CD4-positive, alpha-beta T cell treated with Interleukin-12 subunit alpha and Interleukin-12 subunit beta, for 1 hour (primary cell): Measurements from ENCODE around the gene GP2.

Experiments used
- DNase-seq: peaks from one replicate; pipeline ENCODE4 v3.0.0-alpha.2; 2020

The GP2 gene

DNA sequence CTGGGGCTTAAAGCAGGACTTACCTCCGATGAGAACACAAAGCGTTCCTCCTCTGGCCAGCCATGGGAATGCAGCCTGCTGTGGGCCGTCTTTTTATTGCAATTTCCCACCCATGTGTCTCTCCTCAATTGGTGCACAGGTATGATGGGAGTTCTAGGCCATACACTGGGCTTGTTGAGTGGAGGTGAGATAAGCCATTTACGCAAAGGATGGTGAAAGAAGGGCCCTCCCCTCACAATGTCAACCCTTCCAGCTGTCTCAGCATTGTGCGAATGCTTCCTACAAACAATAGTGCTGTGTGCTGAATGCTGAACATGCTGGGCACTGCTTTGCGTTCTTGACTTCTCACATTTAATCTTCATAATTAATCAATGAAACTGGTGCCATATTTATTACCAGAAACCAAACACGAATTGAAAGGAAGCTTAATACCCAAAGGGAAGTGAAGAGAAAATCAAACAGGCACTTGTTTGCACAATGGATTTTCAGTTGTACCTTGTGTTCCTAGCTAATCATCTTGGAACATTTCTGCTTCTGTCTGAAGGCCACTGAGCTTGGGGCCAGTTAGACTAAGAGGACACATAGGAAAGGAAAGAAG, at the start of gene GP2:
TSS of gene GP2 (minus strand) at position 70 of the 598 bp plus-strand sequence. CDS start 1,082 bp downstream, outside the sequence.
- no peak for DNase-seq

DNA sequence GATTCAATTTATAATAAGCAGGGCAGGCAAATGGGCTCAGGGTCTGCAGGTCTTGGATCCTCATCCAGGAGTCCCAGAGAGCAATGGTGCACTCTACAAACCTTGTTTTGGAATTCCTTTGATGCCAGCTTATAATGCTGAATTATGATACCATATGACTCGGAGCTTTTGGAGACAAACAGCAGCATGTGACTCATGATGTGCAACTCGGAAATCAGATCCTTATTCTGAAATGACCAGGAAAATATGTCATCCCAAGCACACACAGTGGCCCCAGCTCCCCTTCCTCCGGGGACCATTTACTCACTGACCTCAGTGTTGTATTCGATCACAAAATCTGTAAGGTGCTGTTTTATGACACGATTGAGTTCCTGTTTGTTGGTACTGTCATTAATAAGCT, 45.4 kb upstream of the GP2 start:
- no peak for DNase-seq

- no peak for DNase-seq
These were observed 42.2 kb upstream of the GP2 start for GRCh38 chr16:20369452-20370054.

- no peak for DNase-seq
These were observed 36.7 kb upstream of the GP2 start for GRCh38 chr16:20364051-20364450.

DNA sequence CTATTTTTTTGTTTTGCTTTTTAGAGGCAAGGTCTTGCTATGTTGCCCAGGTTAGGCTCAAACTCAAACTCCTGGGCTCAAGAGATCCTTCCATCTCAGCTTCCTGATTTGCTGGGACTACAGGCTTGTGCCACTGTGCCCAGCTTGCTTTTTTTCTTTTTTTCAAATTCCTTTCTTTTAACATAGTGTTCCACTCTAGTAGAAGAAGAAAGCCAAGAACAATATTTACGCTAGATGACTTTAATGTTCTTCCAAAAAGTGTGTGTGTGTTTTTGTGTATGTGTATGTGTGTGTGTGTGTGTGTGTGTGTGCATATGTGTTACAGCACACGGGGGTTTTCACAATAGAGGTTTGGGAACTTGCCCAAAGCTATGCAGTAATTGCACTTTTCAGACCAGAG, 35.9 kb upstream of the GP2 start:
- no peak for DNase-seq

DNA sequence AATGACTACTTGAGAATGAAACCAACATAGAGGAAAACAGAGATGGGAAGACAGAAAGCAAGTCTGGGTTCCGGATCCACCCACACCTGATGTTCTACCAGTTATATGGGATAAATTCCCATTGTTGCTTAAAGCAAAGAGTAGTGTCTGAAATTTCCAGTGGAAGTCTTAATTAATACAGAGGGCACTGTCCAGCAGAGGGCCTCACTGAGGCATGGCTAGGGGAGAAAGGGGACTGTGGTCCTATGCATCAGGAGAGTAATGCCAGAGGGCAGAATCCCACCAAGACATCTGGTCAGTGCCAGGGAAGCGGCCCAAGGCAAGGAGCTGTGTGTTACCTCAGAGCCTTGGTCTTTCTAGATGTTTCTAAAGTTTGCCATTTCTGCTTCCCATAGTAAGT, 32.7 kb upstream of the GP2 start:
- no peak for DNase-seq

- DNase-seq = no peak
These were observed 27.9 kb upstream of the GP2 start for GRCh38 chr16:20355114-20355782.

DNA sequence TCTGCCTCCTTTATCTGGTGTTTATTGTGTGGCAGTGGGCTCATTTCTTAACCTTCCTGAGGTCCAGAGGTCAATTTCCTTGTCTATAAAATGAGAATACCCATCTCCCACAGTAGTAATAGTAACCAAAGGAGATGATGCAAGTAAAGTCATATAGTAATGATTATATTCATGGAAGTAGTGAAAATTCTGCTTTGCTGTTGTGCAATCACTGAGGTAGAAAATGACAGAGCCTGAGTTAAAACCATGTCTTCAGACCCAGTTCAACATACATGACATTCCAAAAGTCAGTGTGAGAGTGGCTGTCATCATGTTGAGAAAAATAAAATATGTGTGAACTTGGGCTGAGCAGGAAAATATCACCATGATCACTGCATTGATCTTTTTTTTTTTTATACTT, 26.1 kb upstream of the GP2 start:
- DNase-seq = no peak

- no peak for DNase-seq
These were observed 25.3 kb upstream of the GP2 start, which contains the start of gene UMOD for GRCh38 chr16:20352615-20353014. Gene UMOD (minus strand): TSS chr16:20352715. CDS start chr16:20350737, 1,978 bp downstream.

GRCh38 chr16:20349615-20350014, 22.3 kb upstream of the GP2 start:
- no peak for DNase-seq

DNA sequence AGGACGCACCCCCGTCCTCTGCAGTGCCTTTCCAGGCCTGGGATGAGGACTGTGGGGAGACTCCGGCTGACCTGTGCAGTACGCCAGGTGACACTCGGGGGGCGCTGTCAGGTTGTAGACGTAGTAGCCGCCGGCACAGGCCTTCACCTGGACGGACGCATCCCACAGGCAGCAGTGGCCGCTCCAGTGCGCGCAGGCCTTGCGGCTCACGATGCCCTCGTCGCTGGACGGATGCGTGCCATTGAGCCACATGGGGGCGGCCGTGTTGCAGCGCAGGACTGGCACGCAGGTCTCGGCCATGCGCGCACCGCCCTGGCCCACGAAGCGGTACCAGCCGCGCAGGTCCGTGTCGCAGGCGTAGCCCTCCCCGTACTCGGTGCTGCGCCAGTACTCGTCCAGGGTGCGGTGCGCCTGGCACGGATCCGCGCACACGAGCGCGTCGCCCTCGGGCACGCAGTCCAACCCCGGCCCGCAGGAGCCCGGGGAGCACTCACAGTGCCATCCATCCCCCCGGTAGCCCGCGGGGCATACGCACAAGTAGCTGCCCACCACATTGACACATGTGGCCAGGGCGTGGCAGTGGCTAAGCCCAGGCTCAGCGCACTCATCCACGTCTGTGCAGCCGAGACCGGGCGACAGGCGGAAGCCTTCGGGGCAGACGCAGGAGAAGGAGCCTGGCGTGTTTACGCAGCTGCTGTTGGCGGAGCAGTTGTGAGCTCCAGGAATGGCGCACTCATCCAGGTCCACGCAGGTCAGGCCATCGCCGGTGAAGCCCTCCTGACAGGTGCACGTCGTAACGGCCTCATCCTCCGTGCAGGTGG, 21.3 kb upstream of the GP2 start:
- DNase-seq = no peak

DNA sequence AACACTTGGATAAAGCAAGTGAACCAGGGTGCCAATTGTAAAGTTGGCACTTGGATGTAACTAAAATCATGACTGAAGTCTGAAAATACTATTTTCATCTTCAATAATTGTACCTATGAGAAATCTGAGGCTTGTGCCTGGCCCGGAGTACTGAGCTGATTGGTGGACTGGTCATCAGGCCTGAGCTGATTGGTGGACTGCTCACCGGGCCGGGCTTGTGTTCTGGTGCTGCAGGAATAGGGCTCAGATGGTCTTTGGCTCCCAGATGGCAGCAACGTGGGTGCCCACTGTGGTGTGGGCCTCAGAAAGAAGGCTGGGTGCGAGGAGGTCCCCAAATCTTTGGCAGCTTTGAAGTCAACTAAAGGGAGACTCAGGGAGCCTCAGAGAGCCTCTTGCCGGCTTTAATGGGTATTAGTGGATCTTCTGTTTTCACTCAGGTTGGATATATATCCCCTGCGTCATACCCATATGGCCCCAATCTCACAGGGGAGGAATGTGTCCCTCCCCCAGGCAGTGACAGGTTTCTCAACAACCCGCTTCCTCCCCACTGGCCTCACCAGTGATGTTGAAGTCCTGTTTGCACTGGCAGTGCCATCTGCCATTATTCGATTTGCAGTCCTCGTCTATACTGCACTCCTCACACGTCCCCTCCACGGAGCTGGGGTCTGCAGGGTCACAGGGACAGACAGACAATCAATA, 20.5 kb upstream of the GP2 start:
- DNase-seq = no peak

GRCh38 chr16:20344611-20345010, 17.3 kb upstream of the GP2 start:
- DNase-seq = no peak

DNA sequence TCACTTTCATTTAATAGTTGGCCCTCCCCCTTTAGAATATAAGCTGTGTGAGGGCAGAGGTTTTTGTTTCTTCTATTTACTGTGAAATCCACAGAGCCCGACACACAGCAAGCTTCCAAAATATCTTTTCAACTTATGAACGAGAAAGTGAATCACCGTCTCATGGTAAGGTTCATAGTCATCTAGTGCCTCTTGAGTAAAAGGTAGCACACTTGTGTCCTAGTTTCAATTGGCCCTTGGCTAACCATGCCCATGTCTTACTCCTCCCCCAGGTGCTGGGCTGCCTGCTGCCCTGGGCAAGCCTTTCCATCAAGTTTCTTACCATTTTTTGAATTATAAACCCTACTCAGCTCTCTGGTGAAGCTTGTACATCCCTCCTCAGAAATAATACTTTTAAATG, 12.4 kb upstream of the GP2 start:
- no peak for DNase-seq

GRCh38 chr16:20336955-20337354, 9.6 kb upstream of the GP2 start:
- no peak for DNase-seq

DNA sequence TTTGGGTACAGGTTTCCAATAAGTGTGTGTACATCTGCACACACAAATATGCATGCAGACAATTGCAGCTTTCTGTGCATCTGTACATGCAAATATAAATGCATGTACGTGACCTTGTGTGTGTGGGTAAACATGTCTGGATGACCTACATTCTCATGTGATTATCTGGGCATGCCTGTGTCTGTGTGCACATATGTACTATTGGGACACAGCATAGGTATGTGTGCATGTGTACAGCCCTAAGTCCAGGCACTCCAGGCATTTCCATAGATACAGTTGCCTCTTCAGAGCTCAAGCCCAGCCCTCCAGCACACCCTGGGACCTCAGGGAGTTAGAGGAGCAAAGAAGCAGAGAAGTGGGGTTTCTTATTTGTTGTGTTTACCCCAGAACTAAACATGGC, 7.1 kb upstream of the GP2 start:
- DNase-seq = no peak

- no peak for DNase-seq
These were observed 5.8 kb upstream of the GP2 start for GRCh38 chr16:20333120-20333519.

DNA sequence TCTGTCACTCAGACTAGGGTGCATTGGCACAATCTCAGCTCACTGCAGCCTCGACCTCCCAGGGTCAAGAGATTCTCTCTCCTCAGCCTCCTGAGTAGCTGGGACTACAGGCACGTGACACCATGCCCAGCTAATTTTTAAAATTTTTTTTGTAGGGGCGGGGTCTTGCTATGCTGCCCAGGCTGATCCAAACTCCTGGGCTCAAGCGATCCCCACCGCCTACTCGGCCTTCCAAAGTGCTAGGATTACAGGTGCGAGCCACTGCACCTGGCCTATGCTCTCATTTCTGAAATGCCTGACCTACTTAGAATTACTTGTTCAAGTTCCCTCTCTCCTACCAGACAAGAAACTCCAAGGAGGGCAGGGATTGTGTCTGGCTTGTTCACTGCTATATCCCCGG, 5.1 kb upstream of the GP2 start:
- no peak for DNase-seq

GRCh38 chr16:20331635-20332034, 4.3 kb upstream of the GP2 start:
- no peak for DNase-seq

- no peak for DNase-seq
These were observed 2.3 kb upstream of the GP2 start for GRCh38 chr16:20329392-20330138.

GRCh38 chr16:20326321-20326720, 992 bp downstream of the GP2 start:
- no peak for DNase-seq

DNA sequence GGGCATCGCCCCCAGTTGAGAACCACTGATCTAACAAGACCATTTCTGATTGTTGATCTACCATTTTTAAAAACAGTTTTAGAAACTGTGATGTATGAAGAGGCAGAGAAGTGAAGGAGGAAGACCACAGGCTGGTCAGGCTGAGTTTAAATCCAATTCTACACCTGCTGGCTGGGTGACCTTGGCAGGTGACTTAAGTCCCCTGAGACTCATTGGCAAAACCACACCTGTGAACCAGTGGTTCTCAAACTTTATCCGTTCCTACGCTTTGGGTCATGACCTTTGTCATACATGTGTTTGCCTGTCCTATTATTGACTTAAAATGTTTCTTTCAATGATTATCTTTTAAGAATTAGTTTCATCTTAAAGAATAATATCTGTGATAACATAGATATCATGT, 2.3 kb downstream of the GP2 start:
- no peak for DNase-seq
